HepG2 (cell line): Measurements from ENCODE around the gene YTHDF1.

ENCODE experiments used
- CBX5 ChIP-seq: sonication (generic); formaldehyde crosslinking; IDR thresholded peaks from 2 replicates; pipeline ENCODE4 v1.4.0; 2020; ENCODE audit warnings: missing genetic modification reagents, borderline replicate concordance
- CTCF ChIP-seq: sonication (generic); formaldehyde crosslinking; IDR thresholded peaks from 2 replicates; pipeline ENCODE4 v1.5.0; 2020; ENCODE audit warnings: mild to moderate bottlenecking, missing genetic modification reagents, moderate library complexity
- FOXC1 ChIP-seq: sonication (generic); formaldehyde crosslinking; IDR thresholded peaks from 2 replicates; pipeline ENCODE4 v1.8.0; 2022; ENCODE audit warnings: mild to moderate bottlenecking, missing genetic modification reagents, borderline replicate concordance
- JDP2 ChIP-seq: sonication (generic); formaldehyde crosslinking; IDR thresholded peaks from 2 replicates; pipeline ENCODE4 v1.8.1; 2022; ENCODE audit warnings: missing genetic modification reagents, borderline replicate concordance
- KAT8 ChIP-seq: IDR thresholded peaks from 2 replicates; pipeline ENCODE4 v1.6.1; 2016; ENCODE audit warnings: missing genetic modification reagents, missing compliant biosample characterization
- PBX2 ChIP-seq: IDR thresholded peaks from 2 replicates; pipeline ENCODE4 v1.6.1; 2016; ENCODE audit warnings: control low read depth
- TEAD2 ChIP-seq: sonication (generic); formaldehyde crosslinking; IDR thresholded peaks from 2 replicates; pipeline ENCODE4 v1.9.0; 2021; ENCODE audit warnings: missing genetic modification reagents
- ZNF75D ChIP-seq: sonication (generic); formaldehyde crosslinking; IDR thresholded peaks from 2 replicates; pipeline ENCODE4 v1.8.1; 2023; ENCODE audit warnings: missing genetic modification reagents, mild to moderate bottlenecking, borderline replicate concordance
- ZNF792 ChIP-seq: IDR thresholded peaks from 2 replicates; pipeline ENCODE4 v1.6.1; 2016

GRCh38 chr20:63147532-63147931, 68.4 kb downstream of the YTHDF1 start:
- TF ChIP-seq FOXC1 (CRISPR knock-in tag), result no peak
- no peak for TF ChIP-seq PBX2
- TF ChIP-seq TEAD2 (CRISPR knock-in tag), result no peak
- no peak for TF ChIP-seq CTCF (CRISPR knock-in tag)
- no peak for TF ChIP-seq JDP2 (CRISPR knock-in tag)
- no peak for TF ChIP-seq ZNF792 (CRISPR knock-in tag)
- TF ChIP-seq CBX5 (CRISPR knock-in tag), result no peak
- no peak for TF ChIP-seq KAT8
- no peak for TF ChIP-seq ZNF75D (CRISPR knock-in tag)
